ENCODE results near the gene CAMTA1.

Gene CAMTA1

GRCh38 chr1:7677815-7678214 lies 892.6 kb downstream of the CAMTA1 start:
- TF ChIP-seq, protein P1, sequence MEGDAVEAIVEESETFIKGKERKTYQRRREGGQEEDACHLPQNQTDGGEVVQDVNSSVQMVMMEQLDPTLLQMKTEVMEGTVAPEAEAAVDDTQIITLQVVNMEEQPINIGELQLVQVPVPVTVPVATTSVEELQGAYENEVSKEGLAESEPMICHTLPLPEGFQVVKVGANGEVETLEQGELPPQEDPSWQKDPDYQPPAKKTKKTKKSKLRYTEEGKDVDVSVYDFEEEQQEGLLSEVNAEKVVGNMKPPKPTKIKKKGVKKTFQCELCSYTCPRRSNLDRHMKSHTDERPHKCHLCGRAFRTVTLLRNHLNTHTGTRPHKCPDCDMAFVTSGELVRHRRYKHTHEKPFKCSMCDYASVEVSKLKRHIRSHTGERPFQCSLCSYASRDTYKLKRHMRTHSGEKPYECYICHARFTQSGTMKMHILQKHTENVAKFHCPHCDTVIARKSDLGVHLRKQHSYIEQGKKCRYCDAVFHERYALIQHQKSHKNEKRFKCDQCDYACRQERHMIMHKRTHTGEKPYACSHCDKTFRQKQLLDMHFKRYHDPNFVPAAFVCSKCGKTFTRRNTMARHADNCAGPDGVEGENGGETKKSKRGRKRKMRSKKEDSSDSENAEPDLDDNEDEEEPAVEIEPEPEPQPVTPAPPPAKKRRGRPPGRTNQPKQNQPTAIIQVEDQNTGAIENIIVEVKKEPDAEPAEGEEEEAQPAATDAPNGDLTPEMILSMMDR (IDR thresholded peaks at IDR 0.05; ENCODE audit: low read length), result no peak
- TF ChIP-seq EZH2phosphoT487 (IDR thresholded peaks at IDR 0.05; ENCODE audit: low read length) (no peak), EZH2 (optimal IDR thresholded peaks at IDR 0.05; ENCODE audit: low read depth, low read length) (no peak)
- Histone ChIP-seq H3K9ac (ENCODE audit: low read length) (no peak overlapping the region), H3K27me3 (replicated peaks; ENCODE audit: insufficient read depth, low read length) (peaks cover 97% of the 10 kb centered on the region), H3K4me2 (ENCODE audit: low read depth, low read length) (no peak overlapping the region), H4K20me1 (ENCODE audit: insufficient read depth, low read length) (no peaks in the 10 kb centered on the region), H3K9me2 (replicated peaks; ENCODE audit: insufficient read depth, low read length) (no peaks in the 10 kb centered on the region), H3K27ac (ENCODE audit: low read length) (no peak overlapping the region), H2AFZ (ENCODE audit: low read length) (no peak overlapping the region), H3K4me1 (ENCODE audit: low read length) (peaks cover 6% of the 10 kb centered on the region; the same call in 1 of the 2 replicates), H3F3A (ENCODE audit: insufficient read depth, low read length) (no peaks in the 10 kb centered on the region), H3K36me3 (replicated peaks; ENCODE audit: insufficient read depth, low read length) (no peaks in the 10 kb centered on the region), H3K4me3 (ENCODE audit: low read length) (no peak overlapping the region), H3K9me3 (replicated peaks; ENCODE audit: insufficient read depth, low read length) (no peaks in the 10 kb centered on the region), H3K79me2 (ENCODE audit: low read length) (no peaks in the 10 kb centered on the region)
- no peak for DNase-seq

DNA sequence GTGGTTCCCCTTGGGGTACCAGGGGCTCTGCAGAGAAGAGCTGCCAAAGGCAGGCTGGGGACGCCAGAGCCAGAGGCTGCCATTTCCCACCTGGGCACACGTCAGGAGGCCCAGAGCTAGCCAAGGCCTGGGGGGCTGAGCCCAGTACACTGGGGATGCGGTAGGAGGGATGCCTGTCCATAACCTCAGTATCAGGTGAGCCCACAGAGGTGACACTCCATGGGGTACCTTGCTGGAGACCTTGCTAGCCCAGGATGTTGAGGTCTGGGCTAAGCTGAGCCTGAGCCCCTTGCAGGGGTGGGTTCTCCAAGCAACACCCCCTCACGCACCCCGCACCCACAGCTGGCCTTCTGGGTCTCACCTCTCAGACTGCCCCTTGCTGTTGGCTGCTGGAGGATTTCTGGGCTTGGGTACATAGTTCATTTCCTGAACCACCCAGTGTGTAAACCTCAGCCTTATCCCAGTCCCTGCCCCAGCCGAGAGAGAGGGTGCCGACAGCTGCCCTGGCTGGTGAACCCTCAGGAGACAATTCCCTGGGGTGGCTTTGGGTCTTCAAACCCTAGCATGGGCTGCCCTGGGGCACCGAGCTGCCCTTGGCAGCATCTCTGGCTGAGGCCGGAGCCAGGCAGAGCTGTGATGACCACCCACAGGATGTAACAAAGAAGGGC lies 893.4 kb downstream of the CAMTA1 start:
- Histone ChIP-seq H3K79me2 (ENCODE audit: low read length) (no peaks in the 10 kb centered on the region), H3K9ac (ENCODE audit: low read length) (no peak overlapping the region), H3F3A (ENCODE audit: insufficient read depth, low read length) (no peaks in the 10 kb centered on the region), H3K9me3 (replicated peaks; ENCODE audit: insufficient read depth, low read length) (no peaks in the 10 kb centered on the region), H2AFZ (ENCODE audit: low read length) (no peak overlapping the region), H3K4me3 (ENCODE audit: low read length) (no peak overlapping the region), H3K36me3 (replicated peaks; ENCODE audit: insufficient read depth, low read length) (no peaks in the 10 kb centered on the region), H3K27me3 (replicated peaks; ENCODE audit: insufficient read depth, low read length) (peaks cover 96% of the 10 kb centered on the region), H3K9me2 (replicated peaks; ENCODE audit: insufficient read depth, low read length) (no peaks in the 10 kb centered on the region), H3K4me1 (ENCODE audit: low read length) (no peaks in the 10 kb centered on the region), H3K4me2 (ENCODE audit: low read depth, low read length) (no peak overlapping the region), H3K27ac (ENCODE audit: low read length) (no peak overlapping the region), H4K20me1 (ENCODE audit: insufficient read depth, low read length) (no peaks in the 10 kb centered on the region)
- no peak for DNase-seq
- TF ChIP-seq EZH2phosphoT487 (IDR thresholded peaks at IDR 0.05; ENCODE audit: low read length), result no peak
- TF ChIP-seq, protein P1 (IDR thresholded peaks at IDR 0.05; ENCODE audit: low read length), result no peak
- TF ChIP-seq EZH2 (optimal IDR thresholded peaks at IDR 0.05; ENCODE audit: low read depth, low read length), result no peak

- TF ChIP-seq, protein P1 (IDR thresholded peaks at IDR 0.05; ENCODE audit: low read length), result no peak
- TF ChIP-seq EZH2phosphoT487 (IDR thresholded peaks at IDR 0.05; ENCODE audit: low read length) (no peak), EZH2 (optimal IDR thresholded peaks at IDR 0.05; ENCODE audit: low read depth, low read length) (no peak)
- Histone ChIP-seq H3K27me3 (replicated peaks; ENCODE audit: insufficient read depth, low read length) (peaks cover 96% of the 10 kb centered on the region), H2AFZ (ENCODE audit: low read length) (no peak overlapping the region), H3K4me1 (ENCODE audit: low read length) (no peaks in the 10 kb centered on the region), H3K4me3 (ENCODE audit: low read length) (no peak overlapping the region), H3K4me2 (ENCODE audit: low read depth, low read length) (no peak overlapping the region), H3K9me2 (replicated peaks; ENCODE audit: insufficient read depth, low read length) (no peaks in the 10 kb centered on the region), H3K36me3 (replicated peaks; ENCODE audit: insufficient read depth, low read length) (no peaks in the 10 kb centered on the region), H3K79me2 (ENCODE audit: low read length) (no peaks in the 10 kb centered on the region), H3K9me3 (replicated peaks; ENCODE audit: insufficient read depth, low read length) (no peaks in the 10 kb centered on the region), H3K27ac (ENCODE audit: low read length) (no peak overlapping the region), H3F3A (ENCODE audit: insufficient read depth, low read length) (no peaks in the 10 kb centered on the region), H3K9ac (ENCODE audit: low read length) (no peak overlapping the region), H4K20me1 (ENCODE audit: insufficient read depth, low read length) (no peaks in the 10 kb centered on the region)
- no peak for DNase-seq
Observed at GRCh38 chr1:7679159-7679872, 894.1 kb downstream of the CAMTA1 start.
